Retina (tissue), 1 donor: Measurements from ENCODE around the gene ADRA2B.
A peak's percentile ranks its signal among the peaks of the same experiment; 100 is the strongest.

ENCODE experiments used
- DNase-seq: peaks from one replicate; pipeline ENCODE4 v3.0.0-alpha.2; 2016

The ADRA2B gene

GRCh38 chr2:96115631-96116423 lies 544 bp downstream of the ADRA2B start:
- DNase-seq, result peak; percentile 71

- DNase-seq, result no peak
Observed at GRCh38 chr2:96114903-96115581, 1.3 kb downstream of the ADRA2B start.

DNA sequence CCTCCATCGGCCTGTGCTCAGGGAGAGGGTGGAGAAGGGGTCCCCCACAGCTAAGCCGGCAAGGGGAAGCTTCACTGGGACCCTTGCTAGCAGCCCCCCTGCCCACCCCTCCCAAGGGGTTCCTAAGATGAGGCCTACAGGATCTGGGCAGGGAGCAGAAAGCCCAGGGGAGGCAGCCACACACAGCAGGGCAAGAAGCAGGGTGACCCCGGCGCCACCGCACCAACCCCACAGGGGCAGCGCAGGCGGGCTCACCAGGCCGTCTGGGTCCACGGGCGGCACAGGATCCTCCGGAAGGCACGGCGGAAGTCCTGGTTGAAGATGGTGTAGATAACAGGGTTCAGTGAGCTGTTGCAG lies 1.8 kb downstream of the ADRA2B start:
- DNase-seq, result no peak

DNA sequence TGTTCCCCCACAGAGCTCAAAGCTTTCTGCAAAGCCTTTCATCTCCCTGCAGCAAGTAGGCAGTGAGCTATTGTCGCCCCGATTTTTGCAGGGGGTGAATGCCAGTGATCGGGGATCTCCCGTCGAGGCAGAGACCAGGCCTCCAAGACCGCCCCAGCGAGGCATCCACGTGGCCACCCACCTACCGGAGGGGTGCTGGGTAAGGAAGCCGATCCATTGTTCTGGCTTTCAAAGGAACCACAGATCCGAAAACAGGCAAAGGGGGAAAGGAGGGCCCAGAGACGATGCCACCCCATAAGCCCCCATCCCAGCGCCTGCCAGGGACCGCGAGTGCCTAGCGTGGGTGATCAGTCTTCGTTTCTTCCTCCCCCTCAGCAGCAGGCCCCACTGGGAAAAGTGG lies 2.4 kb downstream of the ADRA2B start:
- no peak for DNase-seq

GRCh38 chr2:96113367-96113677 lies 3.0 kb downstream of the ADRA2B start:
- DNase-seq, result no peak

DNA sequence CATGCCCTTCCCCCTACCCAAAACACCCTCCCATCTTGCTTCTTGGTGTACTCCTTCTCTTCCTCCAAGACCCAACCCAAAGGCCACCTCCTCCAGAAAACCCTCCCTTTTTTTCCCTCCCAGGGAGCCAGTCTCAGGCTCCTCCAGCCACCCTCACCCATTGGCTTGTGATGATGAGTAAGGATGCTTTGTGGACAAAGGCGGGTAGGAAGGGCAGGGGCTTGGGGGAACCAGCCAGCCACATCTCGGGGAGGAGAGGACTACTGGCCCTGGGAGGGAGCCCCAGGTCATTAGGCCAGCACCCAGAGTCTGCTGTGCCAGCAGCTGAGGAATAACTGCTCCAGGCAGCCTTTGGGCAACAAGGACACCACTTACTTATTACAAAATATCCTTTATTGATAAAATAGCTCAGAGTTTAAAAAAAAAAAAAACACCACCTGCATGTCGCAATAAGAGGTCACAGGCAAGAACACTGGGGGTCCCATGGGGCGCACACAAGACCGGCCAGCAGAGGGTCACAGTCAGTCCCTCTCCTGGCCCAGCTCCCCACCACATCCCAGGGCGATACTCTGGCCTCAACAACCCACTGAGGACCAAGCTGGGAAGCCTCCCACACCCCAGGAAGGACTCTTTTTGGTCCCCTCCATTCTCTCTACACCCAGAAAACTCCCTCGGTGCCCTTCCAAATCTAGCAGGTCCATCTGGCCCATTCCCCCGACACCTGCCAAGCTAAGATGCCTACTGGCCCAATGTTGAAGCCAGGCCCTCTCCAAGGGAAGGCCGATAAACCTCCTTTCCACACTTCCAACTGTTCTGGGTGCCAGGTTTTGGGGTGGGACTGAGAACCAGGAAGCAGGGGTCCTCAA lies 3.6 kb downstream of the ADRA2B start:
- no peak for DNase-seq

DNA sequence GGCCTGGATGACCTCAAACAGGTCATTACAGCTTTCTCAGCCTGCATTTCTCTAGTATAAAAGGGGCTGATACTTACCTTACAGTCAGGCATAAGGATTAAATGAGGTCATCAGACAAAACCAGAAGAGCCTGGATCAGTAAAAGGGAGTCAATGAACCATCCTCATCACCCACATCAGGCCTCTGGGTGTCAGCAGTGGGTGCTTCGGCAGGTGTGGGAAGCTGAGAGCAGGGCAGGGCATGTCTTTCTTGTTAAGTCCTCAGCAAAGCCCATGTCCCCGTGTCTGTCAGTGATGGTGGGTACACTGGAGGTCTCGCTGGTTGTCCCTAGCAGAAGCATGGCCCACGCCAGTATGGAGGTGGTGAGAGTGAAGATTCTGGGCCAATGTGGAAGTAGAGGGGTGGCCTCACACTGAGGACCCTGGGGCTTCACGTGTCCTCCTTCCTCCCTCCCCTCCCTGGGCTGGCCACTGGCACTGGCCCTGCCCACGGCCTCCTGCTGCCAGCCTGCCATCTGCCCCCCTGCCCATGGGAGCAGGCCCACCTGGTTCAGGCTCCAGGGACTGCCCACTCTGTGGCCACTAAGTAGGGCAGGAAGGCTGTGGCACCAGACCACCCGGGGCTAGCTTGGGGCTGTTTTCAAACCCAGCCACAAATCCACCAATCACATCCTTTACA lies 4.4 kb downstream of the ADRA2B start:
- DNase-seq, result no peak

DNA sequence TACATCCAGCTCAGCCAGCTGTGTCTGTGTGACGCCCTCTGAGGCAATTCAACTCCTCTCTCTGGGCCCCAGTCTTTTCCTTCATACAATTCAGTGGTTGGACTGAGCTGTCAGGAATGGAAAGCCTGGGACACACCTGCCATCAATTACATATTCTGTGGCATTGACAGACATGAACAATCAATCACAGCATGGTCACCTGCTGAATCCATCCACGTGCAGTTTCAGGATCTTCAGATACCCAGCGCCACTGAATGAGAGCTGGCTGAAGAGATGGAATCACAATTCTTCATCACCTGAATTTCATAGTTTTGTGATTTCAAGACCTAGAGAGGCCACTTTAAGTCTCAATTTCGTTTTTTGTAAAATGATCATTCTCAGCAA lies 5.1 kb downstream of the ADRA2B start:
- no peak for DNase-seq

- DNase-seq, result no peak
Observed at GRCh38 chr2:96110621-96111256, 5.6 kb downstream of the ADRA2B start.

DNA sequence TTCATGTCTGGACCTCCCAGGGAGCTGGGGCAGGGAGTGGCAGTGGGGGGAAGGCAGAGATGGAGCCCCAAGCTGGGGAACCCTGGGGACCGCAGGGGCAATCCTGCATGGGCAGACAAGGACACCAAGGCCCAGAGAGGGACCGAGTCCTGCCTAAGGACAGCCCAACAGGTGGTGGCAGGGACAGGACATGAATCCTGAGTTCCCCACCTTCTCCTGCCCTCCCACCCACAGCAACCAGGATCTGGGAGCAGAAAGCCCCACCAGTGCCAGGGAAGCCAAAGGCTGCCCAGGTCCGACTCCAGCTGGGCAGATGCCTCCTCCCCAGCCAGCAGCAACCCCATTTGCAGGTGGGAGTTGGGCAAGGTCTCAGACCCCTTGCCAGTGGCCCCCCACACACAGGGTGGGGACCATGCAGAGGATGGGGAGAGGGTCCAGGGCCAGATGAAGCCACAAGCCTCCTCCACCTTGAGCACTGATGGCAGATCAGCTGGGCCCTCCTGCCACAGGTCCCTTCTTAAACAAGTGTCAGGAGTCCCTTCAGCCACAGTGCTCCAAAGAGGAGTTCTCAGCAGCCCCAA lies 6.3 kb downstream of the ADRA2B start:
- no peak for DNase-seq

GRCh38 chr2:96109361-96109680 lies 7.0 kb downstream of the ADRA2B start:
- no peak for DNase-seq

DNA sequence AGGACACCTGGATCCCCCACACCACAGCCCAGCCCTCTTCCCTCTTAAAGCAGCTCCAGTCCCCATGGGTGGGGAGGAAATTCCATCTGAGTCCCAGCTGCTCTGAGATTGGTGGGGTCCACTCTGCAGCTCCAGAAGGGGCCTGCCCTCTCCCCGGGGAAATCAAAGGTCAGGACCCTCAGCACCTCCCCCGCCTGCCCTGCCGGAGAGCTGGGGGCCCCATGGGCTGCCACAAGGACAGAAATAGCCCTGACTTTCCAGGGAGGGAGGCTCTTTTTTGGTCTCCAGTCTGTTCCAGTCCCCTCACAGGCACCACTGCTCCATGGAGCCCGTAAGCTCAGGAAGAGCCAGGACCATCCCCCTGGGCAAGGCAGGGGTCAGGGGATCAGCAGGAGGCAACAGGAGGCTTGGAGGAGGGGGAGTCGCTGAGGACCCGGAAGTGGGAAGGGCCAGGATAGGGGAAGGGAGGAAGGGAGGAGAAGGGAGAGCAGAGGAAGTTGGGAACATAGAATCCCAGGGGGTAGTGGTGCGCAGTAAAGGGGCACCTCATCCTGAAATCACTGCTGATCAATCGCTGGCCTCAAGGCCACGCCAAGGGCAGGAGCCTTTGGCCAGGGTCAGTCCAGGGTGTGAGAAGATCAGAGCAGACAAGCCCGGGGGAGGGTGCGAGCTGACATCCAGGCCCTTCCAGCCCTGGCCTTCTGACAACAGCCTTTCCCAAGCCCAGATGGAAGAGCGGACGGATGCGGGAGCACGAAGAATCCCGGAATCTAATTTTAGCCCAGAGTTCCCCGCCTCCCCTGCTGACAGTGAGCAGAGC lies 7.6 kb downstream of the ADRA2B start:
- peak; percentile 51 for DNase-seq

- DNase-seq, result no peak
Observed at GRCh38 chr2:96108151-96108540, 8.2 kb downstream of the ADRA2B start.

DNA sequence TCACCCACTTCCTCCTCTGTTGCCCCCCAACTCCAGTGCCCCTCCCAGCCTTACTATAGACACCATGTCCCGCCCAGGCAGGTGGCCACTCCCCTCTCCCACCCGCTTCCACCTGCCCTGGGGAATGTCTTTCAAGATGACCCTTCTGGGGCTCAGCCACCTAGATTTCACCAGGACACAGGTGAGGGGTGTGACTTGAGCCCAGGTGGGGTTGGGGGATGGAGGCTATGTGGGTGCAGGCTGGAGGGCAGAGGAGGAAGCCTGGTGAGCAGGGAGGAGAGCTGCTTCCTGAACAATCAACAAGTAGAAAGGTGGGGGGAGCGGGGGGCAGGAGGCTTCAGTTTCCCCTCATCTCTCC lies 8.7 kb downstream of the ADRA2B start:
- DNase-seq, result no peak

- no peak for DNase-seq
Observed at GRCh38 chr2:96106991-96107707, 9.2 kb downstream of the ADRA2B start.

- DNase-seq, result no peak
Observed at GRCh38 chr2:96105994-96106715, 10.2 kb downstream of the ADRA2B start.

DNA sequence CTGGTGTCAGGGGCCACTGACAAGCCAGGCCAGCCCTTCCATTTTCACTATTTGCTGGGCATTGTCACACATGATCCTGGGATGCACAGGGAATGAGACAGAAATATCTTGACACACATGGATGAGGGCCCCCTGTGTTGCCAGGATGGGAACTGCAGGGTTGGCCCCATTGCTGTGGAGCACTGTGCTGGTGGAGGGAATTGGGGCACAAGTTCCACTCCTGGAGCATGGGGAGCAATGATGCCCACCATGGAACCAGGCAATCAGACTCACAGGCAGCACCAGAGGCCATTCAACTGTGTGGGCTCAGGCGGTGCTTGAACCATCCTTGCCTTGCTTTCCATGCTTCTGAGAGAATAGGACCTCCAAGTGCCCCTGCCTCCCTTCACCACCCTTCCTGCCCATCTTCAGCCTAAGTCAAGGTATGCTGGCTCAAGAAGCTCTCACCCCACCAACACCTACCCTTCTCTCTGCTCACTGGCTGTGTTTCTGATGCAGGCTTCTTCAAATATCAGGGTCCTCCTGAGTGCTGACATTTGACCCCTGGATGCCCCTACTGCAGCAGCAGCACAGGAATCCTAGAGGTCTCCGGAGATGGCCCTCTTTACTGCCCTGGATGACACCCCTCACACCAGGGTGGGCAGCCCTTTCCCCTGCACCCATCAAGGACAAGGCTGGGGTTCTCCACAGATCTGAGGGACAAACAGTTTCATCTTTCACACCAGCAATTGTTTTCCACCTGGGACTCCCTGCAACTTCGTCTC lies 11.0 kb downstream of the ADRA2B start:
- no peak for DNase-seq

GRCh38 chr2:96104487-96104861 lies 11.9 kb downstream of the ADRA2B start:
- DNase-seq, result no peak

- DNase-seq, result no peak
Observed at GRCh38 chr2:96103761-96104486, 12.4 kb downstream of the ADRA2B start.
